HEK293 (cell line): ENCODE measurements around the gene LDLRAD4.

Experiments used
- CTCF ChIA-PET: fragments of 350-600 bp; formaldehyde crosslinking; extraction: SDS; loops from one replicate; lab custom pipeline; 2021; ENCODE audit warnings: antibody characterized with exemption; lab: Yijun Ruan, JAX
- POLR2A ChIA-PET: fragments of 300-600 bp; formaldehyde crosslinking; extraction: SDS; loops from one replicate; lab custom pipeline; 2020; ENCODE audit warnings: antibody characterized with exemption, inconsistent platforms; lab: Yijun Ruan, JAX
- H3K27ac ChIP-seq: fragments of 200-500 bp; sonication (Bioruptor generic); 2 replicates; pipeline ENCODE4 v1.5.1; 2014; ENCODE audit warnings: low read depth, low read length, control low read depth, inconsistent platforms; ENCODE audit errors: extremely low read depth
- H3K36me3 ChIP-seq, 2 experiments: fragments of 200-500 bp in 1 of 2; sonication (Bioruptor generic) in 1 of 2; 1 replicate in 1 of 2; 2 replicates in 1 of 2; pipeline ENCODE4 v1.5.1; 2014 to 2017; ENCODE audit warnings: inconsistent platforms in 2 of 2, low read length in 2 of 2; ENCODE audit not compliant: control insufficient read depth in 2 of 2, insufficient read depth in 1 of 2
- H3K4me1 ChIP-seq: fragments of 200-500 bp; sonication (Bioruptor generic); 2 replicates; pipeline ENCODE4 v1.5.1; 2014; ENCODE audit warnings: mild to moderate bottlenecking, low read length, inconsistent platforms; ENCODE audit not compliant: control insufficient read depth, insufficient read depth
- H3K4me3 ChIP-seq: 2 replicates; pipeline ENCODE4 v1.5.1; 2011; ENCODE audit warnings: low read depth, mild to moderate bottlenecking, control low read depth, low read length, moderate library complexity
- H3K9me3 ChIP-seq: fragments of 200-500 bp; sonication (Bioruptor generic); 2 replicates; pipeline ENCODE4 v1.5.1; 2014; ENCODE audit warnings: low read depth, low read length, inconsistent platforms; ENCODE audit not compliant: control insufficient read depth, insufficient read depth
- BCL11B ChIP-seq: fragments of 450-650 bp; formaldehyde crosslinking; IDR thresholded peaks from 2 replicates; pipeline ENCODE4 v1.5.1; 2016; ENCODE audit warnings: low read depth, missing biosample characterization, missing genetic modification characterization
- OSR2 ChIP-seq: fragments of 450-650 bp; formaldehyde crosslinking; IDR thresholded peaks from 2 replicates; pipeline ENCODE4 v1.5.1; 2016; ENCODE audit warnings: missing biosample characterization, missing genetic modification characterization
- ZBTB21 ChIP-seq: fragments of 450-650 bp; formaldehyde crosslinking; IDR thresholded peaks from 2 replicates; pipeline ENCODE4 v1.5.1; 2017; ENCODE audit warnings: missing biosample characterization, missing genetic modification characterization
- ZBTB6 ChIP-seq: fragments of 450-650 bp; formaldehyde crosslinking; IDR thresholded peaks from 2 replicates; pipeline ENCODE4 v1.5.1; 2017; ENCODE audit warnings: missing biosample characterization, missing genetic modification characterization
- ZNF2 ChIP-seq: fragments of 450-650 bp; formaldehyde crosslinking; IDR thresholded peaks from 2 replicates; pipeline ENCODE4 v1.5.1; 2016; ENCODE audit warnings: missing biosample characterization, missing genetic modification characterization
- ZNF221 ChIP-seq: fragments of 450-650 bp; formaldehyde crosslinking; IDR thresholded peaks from 2 replicates; pipeline ENCODE4 v1.5.1; 2017; ENCODE audit warnings: missing biosample characterization, missing genetic modification characterization, borderline replicate concordance
- ZNF324 ChIP-seq: fragments of 450-650 bp; formaldehyde crosslinking; IDR thresholded peaks from 2 replicates; pipeline ENCODE4 v1.5.1; 2016; ENCODE audit warnings: missing biosample characterization, missing genetic modification characterization
- ZNF341 ChIP-seq: fragments of 450-650 bp; formaldehyde crosslinking; IDR thresholded peaks from 2 replicates; pipeline ENCODE4; 2016; ENCODE audit warnings: low read depth, missing biosample characterization, missing genetic modification characterization
- ZNF394 ChIP-seq: fragments of 450-650 bp; formaldehyde crosslinking; IDR thresholded peaks from 2 replicates; pipeline ENCODE4 v1.5.1; 2016; ENCODE audit warnings: missing biosample characterization, missing genetic modification characterization, mild to moderate bottlenecking, moderate library complexity, borderline replicate concordance
- ZNF514 ChIP-seq: fragments of 450-650 bp; formaldehyde crosslinking; IDR thresholded peaks from 2 replicates; pipeline ENCODE4 v1.5.1; 2016; ENCODE audit warnings: missing biosample characterization, missing genetic modification characterization
- ZNF529 ChIP-seq: fragments of 450-650 bp; formaldehyde crosslinking; IDR thresholded peaks from 2 replicates; pipeline ENCODE4 v1.5.1; 2017; ENCODE audit warnings: missing genetic modification characterization, missing biosample characterization; ENCODE audit not compliant: insufficient replicate concordance
- ZNF580 ChIP-seq: fragments of 450-650 bp; formaldehyde crosslinking; IDR thresholded peaks from 2 replicates; pipeline ENCODE4 v1.5.1; 2016; ENCODE audit warnings: missing biosample characterization, missing genetic modification characterization
- ZNF629 ChIP-seq: fragments of 450-650 bp; formaldehyde crosslinking; IDR thresholded peaks from 2 replicates; pipeline ENCODE4 v1.5.1; 2017; ENCODE audit warnings: missing biosample characterization, missing genetic modification characterization
- ZNF76 ChIP-seq: fragments of 450-650 bp; formaldehyde crosslinking; IDR thresholded peaks from 2 replicates; pipeline ENCODE4; 2016; ENCODE audit warnings: low read depth, missing biosample characterization, missing genetic modification characterization, borderline replicate concordance
- ZNF768 ChIP-seq: fragments of 450-650 bp; formaldehyde crosslinking; IDR thresholded peaks from 2 replicates; pipeline ENCODE4 v1.5.1; 2018; ENCODE audit warnings: missing biosample characterization, mild to moderate bottlenecking, missing genetic modification characterization
- ZNF792 ChIP-seq: fragments of 450-650 bp; formaldehyde crosslinking; IDR thresholded peaks from 2 replicates; pipeline ENCODE4 v1.5.1; 2016; ENCODE audit warnings: missing biosample characterization, missing genetic modification characterization
- ZNF837 ChIP-seq: fragments of 450-650 bp; formaldehyde crosslinking; IDR thresholded peaks from 2 replicates; pipeline ENCODE4 v1.5.1; 2016; ENCODE audit warnings: missing biosample characterization, missing genetic modification characterization
- TF ChIP-seq, protein P1 (sequence below): fragments of 450-650 bp; formaldehyde crosslinking; IDR thresholded peaks from 2 replicates; pipeline ENCODE4 v1.5.1; 2016; ENCODE audit warnings: missing biosample characterization, missing genetic modification characterization
- TF ChIP-seq, protein P2 (sequence below): sonication (generic); formaldehyde crosslinking; IDR thresholded peaks from 2 replicates; pipeline ENCODE4 v1.8.1; 2022; ENCODE audit warnings: mild to moderate bottlenecking, moderate library complexity, missing genetic modification reagents
- TF ChIP-seq, protein P3 (sequence below): fragments of 450-650 bp; formaldehyde crosslinking; IDR thresholded peaks from 2 replicates; pipeline ENCODE4; 2016; ENCODE audit warnings: missing biosample characterization, missing genetic modification characterization

The LDLRAD4 gene

GRCh38 chr18:13206301-13206700 is 12.3 kb upstream of the LDLRAD4 start:
- POLR2A ChIA-PET = interaction anchor here (0.8 kb wide), 1 partner anchor 10 kb away, joined by 3 read pairs; no protein-coding TSS in a partner anchor
- CTCF ChIA-PET = interaction anchor here (0.5 to 2.7 kb wide), 2 partner anchors 10 to 198 kb away, joined by 3 to 11 read pairs; no protein-coding TSS in a partner anchor
- no peak for TF ChIP-seq ZNF629 (tag by site-specific recombination)
- no peaks in the 10 kb centered on the region for H3K36me3 ChIP-seq
- H3K4me3 ChIP-seq = no peak overlapping the region
- no peak overlapping the region for H3K27ac ChIP-seq
- no peaks in the 10 kb centered on the region for H3K9me3 ChIP-seq
- H3K4me1 ChIP-seq = no peaks in the 10 kb centered on the region

GRCh38 chr18:13207294-13207693 is 11.3 kb upstream of the LDLRAD4 start:
- TF ChIP-seq ZNF394 = no peak
- TF ChIP-seq BCL11B = no peak
- no peak for TF ChIP-seq ZNF768 (tag by site-specific recombination)
- no peak for TF ChIP-seq ZNF580 (tag by site-specific recombination)
- TF ChIP-seq, protein P1, sequence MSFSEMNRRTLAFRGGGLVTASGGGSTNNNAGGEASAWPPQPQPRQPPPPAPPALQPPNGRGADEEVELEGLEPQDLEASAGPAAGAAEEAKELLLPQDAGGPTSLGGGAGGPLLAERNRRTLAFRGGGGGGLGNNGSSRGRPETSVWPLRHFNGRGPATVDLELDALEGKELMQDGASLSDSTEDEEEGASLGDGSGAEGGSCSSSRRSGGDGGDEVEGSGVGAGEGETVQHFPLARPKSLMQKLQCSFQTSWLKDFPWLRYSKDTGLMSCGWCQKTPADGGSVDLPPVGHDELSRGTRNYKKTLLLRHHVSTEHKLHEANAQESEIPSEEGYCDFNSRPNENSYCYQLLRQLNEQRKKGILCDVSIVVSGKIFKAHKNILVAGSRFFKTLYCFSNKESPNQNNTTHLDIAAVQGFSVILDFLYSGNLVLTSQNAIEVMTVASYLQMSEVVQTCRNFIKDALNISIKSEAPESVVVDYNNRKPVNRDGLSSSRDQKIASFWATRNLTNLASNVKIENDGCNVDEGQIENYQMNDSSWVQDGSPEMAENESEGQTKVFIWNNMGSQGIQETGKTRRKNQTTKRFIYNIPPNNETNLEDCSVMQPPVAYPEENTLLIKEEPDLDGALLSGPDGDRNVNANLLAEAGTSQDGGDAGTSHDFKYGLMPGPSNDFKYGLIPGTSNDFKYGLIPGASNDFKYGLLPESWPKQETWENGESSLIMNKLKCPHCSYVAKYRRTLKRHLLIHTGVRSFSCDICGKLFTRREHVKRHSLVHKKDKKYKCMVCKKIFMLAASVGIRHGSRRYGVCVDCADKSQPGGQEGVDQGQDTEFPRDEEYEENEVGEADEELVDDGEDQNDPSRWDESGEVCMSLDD (tag by site-specific recombination) = no peak
- no peak for TF ChIP-seq ZNF324 (tag by site-specific recombination)
- TF ChIP-seq ZNF221 (tag by site-specific recombination) = no peak
- no peak for TF ChIP-seq ZNF529 (tag by site-specific recombination)
- no peak for TF ChIP-seq ZNF514 (tag by site-specific recombination)
- Histone ChIP-seq H3K36me3 (no peaks in the 10 kb centered on the region), H3K9me3 (no peaks in the 10 kb centered on the region), H3K27ac (no peak overlapping the region), H3K4me1 (no peaks in the 10 kb centered on the region), H3K4me3 (no peak overlapping the region)
- ChIA-PET CTCF (interaction anchor here (0.5 to 2.7 kb wide), 3 partner anchors 9 to 504 kb away, joined by 3 to 11 read pairs (median 5); no protein-coding TSS in a partner anchor), POLR2A (no interaction called here)

- H3K27ac ChIP-seq = no peak overlapping the region
- no peaks in the 10 kb centered on the region for H3K36me3 ChIP-seq
- H3K4me3 ChIP-seq = no peak overlapping the region
- ChIA-PET CTCF (interaction anchor here (0.6 to 1.1 kb wide), 3 partner anchors 99 to 820 kb away, joined by 3 to 5 read pairs (median 3); no protein-coding TSS in a partner anchor), POLR2A (no interaction called here)
- TF ChIP-seq ZNF792 (tag by site-specific recombination) (no peak), ZBTB21 (tag by site-specific recombination) (no peak), OSR2 (no peak)
- H3K4me1 ChIP-seq = peaks cover 3% of the 10 kb centered on the region; the same call in 1 of the 2 replicates
- H3K9me3 ChIP-seq = no peaks in the 10 kb centered on the region
Observed at GRCh38 chr18:13211534-13211933, 7.0 kb upstream of the LDLRAD4 start.

DNA sequence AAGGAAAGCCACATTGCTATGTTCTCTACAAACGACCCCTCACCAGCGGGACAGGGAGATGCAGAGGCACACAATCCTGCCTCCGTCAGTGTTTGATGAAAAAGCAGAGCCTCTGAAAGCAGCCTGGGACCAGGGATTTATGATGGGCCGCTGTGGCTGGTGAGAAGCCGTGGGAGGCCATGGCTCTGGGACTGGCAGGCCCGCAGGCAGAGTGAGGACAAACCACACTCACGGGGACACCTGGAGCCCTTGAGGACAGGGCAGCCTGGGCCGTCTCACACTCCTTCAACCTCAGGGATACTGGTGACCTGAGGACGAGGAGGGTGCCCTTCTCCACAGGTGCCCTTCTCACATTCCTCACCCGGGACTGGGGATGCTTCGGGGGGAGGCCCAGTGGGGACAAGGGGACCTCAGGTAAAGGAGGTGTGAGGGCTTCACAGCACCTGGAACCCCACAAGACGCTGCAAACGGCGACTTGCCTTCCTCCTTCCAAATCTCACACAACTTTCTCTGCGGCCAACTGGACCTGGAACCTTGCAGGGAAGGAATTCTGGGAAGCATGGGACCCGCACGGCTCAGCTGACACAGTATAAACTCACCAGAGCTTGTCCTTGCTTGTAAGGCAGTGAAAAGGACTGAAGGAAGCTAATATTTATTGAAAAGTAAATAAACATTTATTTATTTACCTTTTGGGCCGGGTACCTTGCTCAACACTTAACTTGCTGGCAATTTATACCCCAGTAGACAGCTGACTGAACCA is 5.3 kb upstream of the LDLRAD4 start:
- no peak overlapping the region for H3K4me3 ChIP-seq
- H3K4me1 ChIP-seq = peaks cover 6% of the 10 kb centered on the region; the same call in 1 of the 2 replicates
- POLR2A ChIA-PET = interaction anchor here (1.2 kb wide), 1 partner anchor 235 kb away, joined by 3 read pairs; no protein-coding TSS in a partner anchor
- CTCF ChIA-PET = no interaction called here
- H3K36me3 ChIP-seq = no peaks in the 10 kb centered on the region
- no peaks in the 10 kb centered on the region for H3K9me3 ChIP-seq
- H3K27ac ChIP-seq = no peak overlapping the region
- TF ChIP-seq ZBTB6 (tag by site-specific recombination) = no peak
- TF ChIP-seq ZNF341 (tag by site-specific recombination) = no peak
- no peak for TF ChIP-seq ZNF837
- no peak for TF ChIP-seq ZNF2
- TF ChIP-seq, protein P2, sequence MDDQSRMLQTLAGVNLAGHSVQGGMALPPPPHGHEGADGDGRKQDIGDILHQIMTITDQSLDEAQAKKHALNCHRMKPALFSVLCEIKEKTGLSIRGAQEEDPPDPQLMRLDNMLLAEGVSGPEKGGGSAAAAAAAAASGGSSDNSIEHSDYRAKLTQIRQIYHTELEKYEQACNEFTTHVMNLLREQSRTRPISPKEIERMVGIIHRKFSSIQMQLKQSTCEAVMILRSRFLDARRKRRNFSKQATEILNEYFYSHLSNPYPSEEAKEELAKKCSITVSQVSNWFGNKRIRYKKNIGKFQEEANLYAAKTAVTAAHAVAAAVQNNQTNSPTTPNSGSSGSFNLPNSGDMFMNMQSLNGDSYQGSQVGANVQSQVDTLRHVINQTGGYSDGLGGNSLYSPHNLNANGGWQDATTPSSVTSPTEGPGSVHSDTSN = no peak
- TF ChIP-seq ZNF76 (tag by site-specific recombination) = no peak
- TF ChIP-seq, protein P3, sequence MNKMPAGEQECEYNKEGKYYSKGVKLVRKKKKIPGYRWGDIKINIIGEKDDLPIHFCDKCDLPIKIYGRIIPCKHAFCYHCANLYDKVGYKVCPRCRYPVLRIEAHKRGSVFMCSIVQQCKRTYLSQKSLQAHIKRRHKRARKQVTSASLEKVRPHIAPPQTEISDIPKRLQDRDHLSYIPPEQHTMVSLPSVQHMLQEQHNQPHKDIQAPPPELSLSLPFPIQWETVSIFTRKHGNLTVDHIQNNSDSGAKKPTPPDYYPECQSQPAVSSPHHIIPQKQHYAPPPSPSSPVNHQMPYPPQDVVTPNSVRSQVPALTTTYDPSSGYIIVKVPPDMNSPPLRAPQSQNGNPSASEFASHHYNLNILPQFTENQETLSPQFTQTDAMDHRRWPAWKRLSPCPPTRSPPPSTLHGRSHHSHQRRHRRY (tag by site-specific recombination) = no peak
